ENCODE data around the gene SNORC. TPM values are rescaled to one million over a fixed set of nuclear protein-coding genes. Genes with fewer than 3 reads are reported as not detected.

SNORC gene
- total and polyA plus RNA-seq, 2 of the 13 experiments (the other 11 are each of a cell fraction or from before 2014, with no cell fraction given), result 59.1 to 86.1 TPM

DNA sequence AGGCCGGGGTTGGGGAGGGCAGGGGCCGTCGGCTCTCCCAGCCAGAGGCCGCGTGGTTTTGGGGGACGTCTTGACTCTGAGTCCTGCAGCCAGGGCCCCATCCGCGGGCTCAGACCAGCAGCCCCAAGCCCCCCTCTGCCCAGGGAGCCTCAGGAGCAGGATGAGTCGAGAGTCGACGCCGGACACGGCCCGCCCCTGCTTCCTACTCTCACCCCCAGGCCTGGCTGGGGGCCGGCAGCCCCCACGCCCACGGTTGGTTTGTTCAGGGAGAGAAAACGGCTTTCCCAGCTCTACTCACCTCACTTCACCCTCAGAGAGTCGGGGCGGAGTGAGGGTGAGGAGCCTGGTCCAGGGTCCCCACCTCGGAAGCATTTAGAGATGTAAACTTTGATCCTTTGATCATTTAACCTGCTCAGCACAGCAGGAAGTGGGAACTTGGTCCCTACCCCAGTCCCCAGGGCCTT is 6.9 kb downstream of the SNORC start (continued):
- TF ChIP-seq ZNF430 (CRISPR knock-in tag; IDR thresholded peaks at IDR 0.05) (no peak), SPEN (CRISPR knock-in tag; IDR thresholded peaks at IDR 0.05; ENCODE audit: low read depth) (no peak), ZNF777 (CRISPR knock-in tag; IDR thresholded peaks at IDR 0.05) (peak; percentile 47; the same call in 1 of the 2 replicates), ZNF503 (CRISPR knock-in tag; IDR thresholded peaks at IDR 0.05) (peak; percentile 35; the same call in 1 of the 2 replicates), ZNF570 (CRISPR knock-in tag; IDR thresholded peaks at IDR 0.05; ENCODE audit: borderline replicate concordance) (no peak), AKAP8 (CRISPR knock-in tag; IDR thresholded peaks at IDR 0.05) (0 out of 2 replicates have a peak, but pooled peaks have one; percentile 76), HOXD1 (CRISPR knock-in tag; IDR thresholded peaks at IDR 0.05) (0 out of 2 replicates have a peak, but pooled peaks have one; percentile 16), NR2F6 (IDR thresholded peaks at IDR 0.05) (no peak), NR2F6 (CRISPR knock-in tag; IDR thresholded peaks at IDR 0.05) (no peak), BRCA1 (CRISPR knock-in tag; IDR thresholded peaks at IDR 0.05) (0 out of 2 replicates have a peak, but pooled peaks have one; percentile 29), KAT8 (CRISPR knock-in tag; IDR thresholded peaks at IDR 0.05) (peak; percentile 43; the same call in 1 of the 2 replicates), MED8 (CRISPR knock-in tag; IDR thresholded peaks at IDR 0.05; ENCODE audit: insufficient replicate concordance) (peak; percentile 47), CREB1 (IDR thresholded peaks at IDR 0.05) (no peak), CREB1 (CRISPR knock-in tag; IDR thresholded peaks at IDR 0.05) (no peak), FLYWCH1 (CRISPR knock-in tag; IDR thresholded peaks at IDR 0.05) (no peak), THYN1 (CRISPR knock-in tag; IDR thresholded peaks at IDR 0.05; ENCODE audit: borderline replicate concordance, low read depth) (0 out of 2 replicates have a peak, but pooled peaks have one; percentile 78), MIER3 (CRISPR knock-in tag; IDR thresholded peaks at IDR 0.05; ENCODE audit: borderline replicate concordance) (0 out of 2 replicates have a peak, but pooled peaks have one; percentile 8), ZNF296 (CRISPR knock-in tag; conservative IDR thresholded peaks at IDR 0.05) (no peak), ARID2 (CRISPR knock-in tag; IDR thresholded peaks at IDR 0.05; ENCODE audit: borderline replicate concordance) (no peak), HMG20A (CRISPR knock-in tag; IDR thresholded peaks at IDR 0.05; ENCODE audit: borderline replicate concordance) (no peak), NFKB2 (CRISPR knock-in tag; IDR thresholded peaks at IDR 0.05; ENCODE audit: borderline replicate concordance) (peak; percentile 55; the same call in 1 of the 2 replicates), DPF2 (CRISPR knock-in tag; IDR thresholded peaks at IDR 0.05; ENCODE audit: borderline replicate concordance, low read depth) (0 out of 2 replicates have a peak, but pooled peaks have one; percentile 30), REPIN1 (CRISPR knock-in tag; IDR thresholded peaks at IDR 0.05; ENCODE audit: borderline replicate concordance, low read depth) (0 out of 2 replicates have a peak, but pooled peaks have one; percentile 54), PAX8 (CRISPR knock-in tag; IDR thresholded peaks at IDR 0.05; ENCODE audit: borderline replicate concordance) (no peak), PHF21A (CRISPR knock-in tag; IDR thresholded peaks at IDR 0.05) (peak; percentile 48; the same call in 1 of the 2 replicates), HNRNPH1 (optimal IDR thresholded peaks at IDR 0.05; ENCODE audit: low read depth, low read length) (peak; percentile 25)
- TF ChIP-seq, protein P1, sequence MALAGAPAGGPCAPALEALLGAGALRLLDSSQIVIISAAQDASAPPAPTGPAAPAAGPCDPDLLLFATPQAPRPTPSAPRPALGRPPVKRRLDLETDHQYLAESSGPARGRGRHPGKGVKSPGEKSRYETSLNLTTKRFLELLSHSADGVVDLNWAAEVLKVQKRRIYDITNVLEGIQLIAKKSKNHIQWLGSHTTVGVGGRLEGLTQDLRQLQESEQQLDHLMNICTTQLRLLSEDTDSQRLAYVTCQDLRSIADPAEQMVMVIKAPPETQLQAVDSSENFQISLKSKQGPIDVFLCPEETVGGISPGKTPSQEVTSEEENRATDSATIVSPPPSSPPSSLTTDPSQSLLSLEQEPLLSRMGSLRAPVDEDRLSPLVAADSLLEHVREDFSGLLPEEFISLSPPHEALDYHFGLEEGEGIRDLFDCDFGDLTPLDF (CRISPR knock-in tag; IDR thresholded peaks at IDR 0.05), result no peak
- TF ChIP-seq, protein P2, sequence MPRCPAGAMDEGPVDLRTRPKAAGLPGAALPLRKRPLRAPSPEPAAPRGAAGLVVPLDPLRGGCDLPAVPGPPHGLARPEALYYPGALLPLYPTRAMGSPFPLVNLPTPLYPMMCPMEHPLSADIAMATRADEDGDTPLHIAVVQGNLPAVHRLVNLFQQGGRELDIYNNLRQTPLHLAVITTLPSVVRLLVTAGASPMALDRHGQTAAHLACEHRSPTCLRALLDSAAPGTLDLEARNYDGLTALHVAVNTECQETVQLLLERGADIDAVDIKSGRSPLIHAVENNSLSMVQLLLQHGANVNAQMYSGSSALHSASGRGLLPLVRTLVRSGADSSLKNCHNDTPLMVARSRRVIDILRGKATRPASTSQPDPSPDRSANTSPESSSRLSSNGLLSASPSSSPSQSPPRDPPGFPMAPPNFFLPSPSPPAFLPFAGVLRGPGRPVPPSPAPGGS (CRISPR knock-in tag; IDR thresholded peaks at IDR 0.05), result peak; percentile 14; the same call in 1 of the 2 replicates
